ENCODE data around the gene PPP2R5A.

DNA sequence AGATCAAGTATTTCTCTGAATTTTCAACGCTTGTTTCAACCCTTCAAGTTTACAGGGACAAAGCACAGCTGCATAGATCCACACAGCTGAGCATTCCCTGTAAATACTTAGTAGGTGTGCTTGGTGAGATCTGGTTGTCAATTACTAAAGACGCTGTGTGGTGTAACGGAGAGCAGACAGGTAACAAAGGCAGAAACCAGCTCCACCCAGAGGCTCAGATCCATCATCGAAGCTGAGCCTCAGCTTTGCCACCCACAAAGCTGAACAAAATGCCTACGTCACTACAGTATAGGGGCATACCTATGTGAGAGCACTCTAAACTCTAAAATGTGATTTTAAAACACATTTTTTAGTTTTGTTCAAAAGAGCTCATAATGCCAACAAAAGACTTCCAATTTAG, 90.8 kb downstream of the PPP2R5A start:
- TF ChIP-seq, protein P1, sequence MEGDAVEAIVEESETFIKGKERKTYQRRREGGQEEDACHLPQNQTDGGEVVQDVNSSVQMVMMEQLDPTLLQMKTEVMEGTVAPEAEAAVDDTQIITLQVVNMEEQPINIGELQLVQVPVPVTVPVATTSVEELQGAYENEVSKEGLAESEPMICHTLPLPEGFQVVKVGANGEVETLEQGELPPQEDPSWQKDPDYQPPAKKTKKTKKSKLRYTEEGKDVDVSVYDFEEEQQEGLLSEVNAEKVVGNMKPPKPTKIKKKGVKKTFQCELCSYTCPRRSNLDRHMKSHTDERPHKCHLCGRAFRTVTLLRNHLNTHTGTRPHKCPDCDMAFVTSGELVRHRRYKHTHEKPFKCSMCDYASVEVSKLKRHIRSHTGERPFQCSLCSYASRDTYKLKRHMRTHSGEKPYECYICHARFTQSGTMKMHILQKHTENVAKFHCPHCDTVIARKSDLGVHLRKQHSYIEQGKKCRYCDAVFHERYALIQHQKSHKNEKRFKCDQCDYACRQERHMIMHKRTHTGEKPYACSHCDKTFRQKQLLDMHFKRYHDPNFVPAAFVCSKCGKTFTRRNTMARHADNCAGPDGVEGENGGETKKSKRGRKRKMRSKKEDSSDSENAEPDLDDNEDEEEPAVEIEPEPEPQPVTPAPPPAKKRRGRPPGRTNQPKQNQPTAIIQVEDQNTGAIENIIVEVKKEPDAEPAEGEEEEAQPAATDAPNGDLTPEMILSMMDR (IDR thresholded peaks at IDR 0.05; ENCODE audit: low read length), result no peak
- TF ChIP-seq EZH2 (optimal IDR thresholded peaks at IDR 0.05; ENCODE audit: low read depth, low read length), result no peak
- TF ChIP-seq EZH2phosphoT487 (IDR thresholded peaks at IDR 0.05; ENCODE audit: low read length), result no peak
